Colon (tissue), 2 donors: Measurements from ENCODE around the gene TNIK.

Experiments used
- FAIRE-seq: peaks from 2 replicates; lab custom pipeline; 2012; peaks lifted over from hg19 to GRCh38; lab: Jason Lieb, UNC
- donor health status: control.
- donor health status: control.

TNIK gene

GRCh38 chr3:171187706-171188290 is 272.4 kb downstream of the TNIK start:
- FAIRE-seq, result no peak

- no peak for FAIRE-seq
Observed at GRCh38 chr3:171186817-171187500, 273.2 kb downstream of the TNIK start.

DNA sequence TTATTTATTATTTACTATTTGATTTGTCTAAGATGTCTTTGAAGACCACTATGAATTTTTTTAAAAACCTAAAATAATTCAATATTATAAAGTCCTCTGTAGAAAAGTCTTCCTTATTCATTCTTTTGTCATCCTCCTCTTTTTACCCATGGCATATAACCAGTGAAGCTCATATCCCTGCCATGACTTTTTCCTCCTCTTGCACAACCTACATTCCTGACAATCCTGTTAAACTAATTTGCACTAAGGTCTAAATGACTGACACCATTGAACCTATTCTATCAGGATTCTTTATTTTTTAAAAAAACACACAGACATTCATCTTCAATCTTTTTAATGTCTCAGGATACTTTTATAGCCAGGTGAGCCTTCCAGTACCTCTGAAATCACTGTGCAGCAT is 273.8 kb downstream of the TNIK start:
- FAIRE-seq, result no peak

GRCh38 chr3:171185959-171186358 is 274.2 kb downstream of the TNIK start:
- FAIRE-seq, result no peak

- no peak for FAIRE-seq
Observed at GRCh38 chr3:171184372-171184771, 275.8 kb downstream of the TNIK start.

DNA sequence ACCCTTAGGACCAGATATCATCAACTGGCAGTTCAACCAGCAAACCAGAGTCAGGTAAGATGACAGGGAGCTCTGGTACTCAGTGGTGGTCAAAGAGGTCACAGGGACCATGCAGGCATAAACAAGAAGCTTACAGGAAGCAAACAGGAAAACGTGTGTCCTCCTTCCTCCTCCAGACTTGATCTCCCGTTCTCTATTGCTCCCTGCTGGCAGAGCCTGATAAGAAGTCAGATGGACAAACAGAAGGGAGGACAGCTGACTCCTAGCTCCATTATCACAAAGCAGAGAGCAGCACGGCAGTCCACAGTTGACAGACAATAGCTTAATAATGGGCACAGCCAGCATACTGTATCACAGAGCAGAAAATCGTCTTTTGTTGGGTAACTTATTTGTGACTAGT is 277.2 kb downstream of the TNIK start:
- no peak for FAIRE-seq

DNA sequence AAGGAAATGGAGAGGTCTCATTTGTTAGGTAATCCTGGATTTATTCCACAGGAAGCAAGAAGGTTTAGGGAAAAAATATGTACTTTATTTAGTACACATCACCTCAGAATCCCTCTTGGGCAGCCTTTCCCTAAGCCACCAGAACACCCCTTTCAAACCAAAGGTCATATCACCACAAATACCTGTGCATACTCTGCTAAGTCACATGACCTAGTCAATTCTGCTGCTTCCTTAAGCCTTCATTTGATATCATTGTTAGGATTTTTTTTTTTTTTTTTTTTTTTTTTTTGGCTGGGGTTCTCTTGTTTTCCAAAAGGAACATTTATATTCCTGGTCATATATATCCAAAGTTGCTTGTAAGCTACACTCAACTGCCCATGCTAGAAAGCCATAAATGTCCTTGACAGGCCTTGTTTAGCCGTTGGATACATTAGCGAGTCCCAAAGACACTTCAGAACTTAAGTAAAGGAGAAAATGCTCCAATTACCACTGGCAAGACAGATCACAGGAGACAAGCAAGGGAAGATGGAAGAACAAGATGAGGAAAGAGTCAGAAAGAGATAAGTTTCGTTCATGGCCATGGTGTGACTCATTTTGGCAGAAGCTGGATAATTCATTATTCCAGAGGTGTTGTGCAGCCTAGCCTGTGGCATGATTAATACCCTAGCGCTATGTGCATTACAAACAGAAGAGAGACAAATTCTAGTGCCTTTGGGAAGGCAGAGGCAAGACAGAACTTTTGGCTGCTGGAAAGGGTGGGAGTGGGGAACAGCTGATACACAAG is 278.1 kb downstream of the TNIK start:
- FAIRE-seq, result no peak

DNA sequence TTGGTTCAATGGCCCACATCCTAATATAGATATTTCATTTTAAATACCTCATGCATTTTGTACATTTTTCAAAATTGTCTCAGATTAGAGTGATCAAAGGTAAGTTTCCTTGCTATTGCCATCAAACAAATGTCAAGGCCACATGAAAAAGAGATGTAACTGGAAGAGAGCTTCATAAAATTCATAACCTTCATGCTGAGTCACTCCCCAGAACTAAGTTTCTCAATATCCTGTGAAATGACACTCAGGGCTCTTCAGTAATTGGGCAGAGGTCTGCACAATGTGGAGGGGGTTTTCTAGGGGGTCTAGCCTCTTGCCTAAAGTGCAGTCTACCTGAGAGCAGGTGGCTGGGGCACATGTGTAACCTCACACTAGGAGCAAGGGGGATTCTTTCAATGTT is 281.5 kb downstream of the TNIK start:
- FAIRE-seq, result no peak

GRCh38 chr3:171177553-171177952 is 282.7 kb downstream of the TNIK start:
- FAIRE-seq, result no peak

GRCh38 chr3:171177056-171177455 is 283.1 kb downstream of the TNIK start:
- no peak for FAIRE-seq

DNA sequence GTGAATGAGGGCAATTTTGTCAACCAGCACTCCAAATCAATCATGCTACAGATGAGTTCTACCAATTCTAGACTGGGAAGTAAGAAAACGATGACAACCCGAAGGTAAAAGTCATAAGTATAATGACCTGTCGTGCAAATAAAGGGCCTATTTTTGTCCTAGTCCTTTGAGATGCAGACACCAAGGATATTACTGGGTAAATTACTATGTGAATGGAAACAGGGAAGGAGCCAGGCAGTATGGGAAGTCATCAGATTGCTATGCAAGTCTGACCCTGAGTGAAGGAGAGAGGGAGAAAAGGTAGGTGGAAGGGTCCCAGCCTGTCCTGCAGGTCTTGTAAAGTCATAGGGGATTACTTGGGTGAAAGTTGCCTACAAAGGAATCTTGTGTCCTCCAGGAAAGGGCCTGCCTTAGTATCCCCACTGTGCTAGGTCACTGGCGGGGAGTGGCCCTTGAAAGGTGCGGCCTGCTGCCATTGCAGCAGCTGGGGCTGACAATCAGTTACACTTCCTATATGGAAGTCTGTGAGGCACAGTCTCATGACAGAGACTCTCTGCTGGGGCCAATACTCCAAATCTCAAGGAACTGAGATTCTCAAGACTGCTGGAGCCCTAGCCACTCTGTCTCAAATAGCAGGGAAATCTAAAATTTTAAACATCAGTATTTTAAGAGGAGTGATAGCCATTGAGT is 283.8 kb downstream of the TNIK start:
- no peak for FAIRE-seq

GRCh38 chr3:171175741-171176234 is 284.4 kb downstream of the TNIK start:
- FAIRE-seq, result no peak

GRCh38 chr3:171173736-171174135 is 286.5 kb downstream of the TNIK start:
- no peak for FAIRE-seq

GRCh38 chr3:171172070-171172469 is 288.1 kb downstream of the TNIK start:
- no peak for FAIRE-seq

GRCh38 chr3:171169866-171170265 is 290.3 kb downstream of the TNIK start:
- no peak for FAIRE-seq

DNA sequence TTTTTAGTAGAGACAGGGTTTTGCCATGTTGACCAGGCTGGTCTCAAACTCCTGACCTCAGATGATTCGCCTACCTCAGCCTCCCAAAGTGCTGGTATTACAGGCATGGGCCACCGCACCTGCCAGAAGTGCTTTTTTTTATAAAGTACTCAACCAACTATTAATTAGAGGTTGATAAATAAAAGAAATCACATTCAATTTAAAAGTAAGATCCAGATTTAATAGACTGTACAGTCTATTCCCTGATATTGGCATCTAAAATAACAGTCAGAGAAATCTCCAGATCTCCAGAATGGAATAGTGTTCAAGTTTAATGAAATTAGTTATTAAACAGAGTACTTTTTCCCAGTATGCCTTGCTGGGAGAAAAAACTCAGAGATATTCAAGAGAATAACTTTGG is 290.8 kb downstream of the TNIK start:
- FAIRE-seq, result no peak

- FAIRE-seq, result no peak
Observed at GRCh38 chr3:171168551-171168950, 291.7 kb downstream of the TNIK start.

GRCh38 chr3:171168086-171168485 is 292.1 kb downstream of the TNIK start:
- no peak for FAIRE-seq

GRCh38 chr3:171165983-171166382 is 294.2 kb downstream of the TNIK start:
- FAIRE-seq, result no peak

- FAIRE-seq, result no peak
Observed at GRCh38 chr3:171165499-171165921, 294.7 kb downstream of the TNIK start.

GRCh38 chr3:171164067-171164465 is 296.1 kb downstream of the TNIK start:
- no peak for FAIRE-seq
